Esophagus squamous epithelium (tissue), 4 donors: Measurements from ENCODE around the gene ABCC1.

Experiments used
- CTCF ChIP-seq, 6 experiments: fragments of 450-650 bp in 4 of 6; fragments of 200-600 bp in 2 of 6; sonication (generic) in 2 of 6; IDR thresholded peaks; one replicate each; pipeline ENCODE4 v1.5.1; 2016 to 2019; ENCODE audit warnings: antibody characterized with exemption in 6 of 6, mild to moderate bottlenecking in 4 of 6, moderate library complexity in 4 of 6
- POLR2A ChIP-seq, 4 donors: fragments of 450-650 bp; IDR thresholded peaks; one replicate each; pipeline ENCODE4 v1.6.1; 2017; ENCODE audit warnings: antibody characterized with exemption in 4 of 4, mild to moderate bottlenecking in 4 of 4, moderate library complexity in 3 of 4

- TF ChIP-seq CTCF (IDR thresholded peaks at IDR 0.05) (no peak), POLR2A (IDR thresholded peaks at IDR 0.05) (no peak)
These were observed 114.3 kb downstream of the ABCC1 start for GRCh38 chr16:16063683-16064082.
